ENCODE data around the gene INPP4B.

GRCh38 chr4:142406499-142406835, 439.6 kb downstream of the INPP4B start:
- TF ChIP-seq POLR2A (IDR thresholded peaks at IDR 0.05) = no peak
- TF ChIP-seq CTCF (IDR thresholded peaks at IDR 0.05) = no peak

All from testis (tissue), 2 donors.